ACC112 (cell line): ENCODE results near the gene ZBTB7B.
"Not testable (repeated sequence)": the region's sequence is repeated elsewhere in the genome, so short reads cannot be mapped to it uniquely, and the experiment has no call there.

ENCODE experiments used
- H2AFZ ChIP-seq: fragments of 200-600 bp; sonication (generic); one replicate; pipeline ENCODE4 v1.6.0; 2017; ENCODE audit warnings: antibody characterized with exemption, low read length; ENCODE audit not compliant: unreplicated experiment
- H3K27ac ChIP-seq: fragments of 200-600 bp; sonication (generic); 2 replicates; pipeline ENCODE4 v1.5.1; 2014; ENCODE audit warnings: low read depth, mild to moderate bottlenecking, antibody characterized with exemption, low read length, moderate library complexity
- H3K27me3 ChIP-seq: fragments of 200-600 bp; sonication (generic); 2 replicates; pipeline ENCODE4 v1.6.1; 2014; ENCODE audit warnings: mild to moderate bottlenecking, antibody characterized with exemption, low read length, moderate library complexity, mixed read lengths; ENCODE audit not compliant: insufficient read depth
- H3K36me3 ChIP-seq: fragments of 200-600 bp; sonication (generic); 2 replicates; pipeline ENCODE4 v1.6.1; 2016; ENCODE audit warnings: mild to moderate bottlenecking, antibody characterized with exemption, low read length, moderate library complexity, mixed read lengths; ENCODE audit not compliant: insufficient read depth
- H3K4me1 ChIP-seq: fragments of 200-600 bp; sonication (generic); one replicate; pipeline ENCODE4 v1.6.1; 2016; ENCODE audit warnings: low read length, mixed read lengths; ENCODE audit not compliant: insufficient read depth, unreplicated experiment, control insufficient read depth
- H3K4me3 ChIP-seq: fragments of 200-600 bp; sonication (generic); 2 replicates; pipeline ENCODE4 v1.5.1; 2014; ENCODE audit warnings: mild to moderate bottlenecking, low read depth, low read length
- H3K79me2 ChIP-seq: fragments of 200-600 bp; sonication (generic); one replicate; pipeline ENCODE4 v1.6.0; 2016; ENCODE audit warnings: low read length; ENCODE audit not compliant: control insufficient read depth, unreplicated experiment, insufficient read depth

The ZBTB7B gene

DNA sequence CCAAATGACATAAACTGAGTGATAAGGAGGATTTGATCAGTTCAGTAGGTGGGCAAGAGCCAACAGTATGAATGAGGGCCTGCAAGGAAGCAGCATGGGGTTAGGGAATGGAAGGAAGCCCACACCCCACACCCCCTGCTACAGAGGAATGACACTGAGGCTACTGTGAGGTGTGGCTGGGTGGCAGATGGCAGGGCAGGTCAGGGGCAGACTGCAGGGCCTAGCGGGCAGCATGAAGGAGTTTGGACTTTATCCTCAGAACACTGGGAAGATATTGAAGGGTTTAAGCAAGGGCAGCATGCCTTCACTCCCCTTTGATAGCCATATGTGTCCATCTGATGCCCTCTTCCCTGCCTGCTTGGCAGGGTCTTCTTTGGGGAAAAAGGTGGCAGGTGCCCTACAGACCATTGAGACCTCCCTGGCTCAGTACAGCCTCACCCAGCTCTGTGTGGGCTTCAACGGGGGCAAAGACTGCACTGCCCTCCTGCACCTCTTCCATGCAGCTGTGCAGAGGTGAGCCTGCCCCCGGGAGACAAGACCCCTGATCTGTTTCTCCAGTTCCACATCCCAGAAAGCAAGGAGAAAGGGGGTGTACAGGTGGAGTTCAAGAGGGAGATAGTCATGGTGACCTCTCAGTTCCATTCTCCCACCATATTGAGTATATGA lies 13.3 kb upstream of the ZBTB7B start:
- peaks cover 5% of the 10 kb centered on the region; the same call in 1 of the 2 replicates for H3K36me3 ChIP-seq
- H3K4me3 ChIP-seq, result no peak overlapping the region
- no peaks in the 10 kb centered on the region for H3K79me2 ChIP-seq
- no peak overlapping the region for H3K27ac ChIP-seq
- H3K4me1 ChIP-seq, result peaks cover 18% of the 10 kb centered on the region
- no peak overlapping the region for H2AFZ ChIP-seq
- H3K27me3 ChIP-seq, result no peaks in the 10 kb centered on the region

GRCh38 chr1:154990276-154990675 lies 12.3 kb upstream of the ZBTB7B start:
- Histone ChIP-seq H3K4me3 (no peak overlapping the region), H3K36me3 (peaks cover 5% of the 10 kb centered on the region; the same call in 1 of the 2 replicates), H2AFZ (no peak overlapping the region), H3K79me2 (no peaks in the 10 kb centered on the region), H3K27ac (no peak overlapping the region), H3K4me1 (peaks cover 18% of the 10 kb centered on the region), H3K27me3 (no peaks in the 10 kb centered on the region)

- H3K36me3 ChIP-seq, result peaks cover 2% of the 10 kb centered on the region; the same call in 1 of the 2 replicates
- no peaks in the 10 kb centered on the region for H3K27me3 ChIP-seq
- no peak overlapping the region for H3K4me3 ChIP-seq
- no peak overlapping the region for H2AFZ ChIP-seq
- peaks cover 18% of the 10 kb centered on the region for H3K4me1 ChIP-seq
- H3K79me2 ChIP-seq, result no peaks in the 10 kb centered on the region
- H3K27ac ChIP-seq, result peak overlapping the region; percentile 47
Measured at GRCh38 chr1:154992721-154993571, 9.7 kb upstream of the ZBTB7B start.

DNA sequence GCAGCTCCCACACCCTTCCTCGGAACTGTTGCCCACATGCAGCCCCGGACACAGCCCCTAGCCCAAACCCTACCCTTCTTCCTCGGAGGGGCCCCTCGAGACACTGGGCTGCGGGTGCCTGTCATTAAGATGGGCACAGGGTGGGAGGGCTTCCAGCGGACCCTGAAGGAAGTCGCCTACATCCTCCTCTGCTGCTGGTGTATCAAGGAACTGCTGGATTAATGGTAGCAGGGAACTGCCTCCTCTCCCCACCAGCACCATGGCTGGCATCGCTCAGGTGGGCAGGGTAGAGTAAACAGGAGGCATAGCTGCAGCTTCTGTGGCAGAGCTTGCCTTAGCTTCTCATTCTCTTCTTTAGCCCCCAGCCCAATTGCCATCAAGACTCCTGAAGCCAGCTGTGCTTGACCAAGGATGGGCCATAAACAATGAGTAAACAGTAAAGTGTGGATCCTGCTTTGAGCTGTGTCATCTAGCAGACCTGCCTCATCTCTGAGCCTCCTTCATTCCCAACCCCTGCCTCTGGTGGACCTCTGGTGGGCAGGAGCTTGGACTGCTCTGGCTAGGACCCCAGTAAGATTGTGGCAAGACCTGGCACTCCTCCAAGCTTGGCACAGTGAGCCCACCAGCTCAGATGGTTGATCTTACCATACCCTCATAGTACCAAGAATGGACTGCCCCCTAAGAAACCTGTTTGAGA lies 8.9 kb upstream of the ZBTB7B start, which contains the start of gene LENEP:
TSS of gene LENEP (plus strand) at position 15 of the 697 bp plus-strand sequence. CDS start at position 37, 22 bp downstream.
- H3K4me3 ChIP-seq, result no peak within 1 kb of the TSS
- peaks cover 18% of the 10 kb centered on the region for H3K4me1 ChIP-seq
- no peaks in the 10 kb centered on the region for H3K79me2 ChIP-seq
- peak within 1 kb of the TSS; percentile 47 for H3K27ac ChIP-seq
- H3K27me3 ChIP-seq, result no peaks in the 10 kb centered on the region
- H2AFZ ChIP-seq, result no peak within 1 kb of the TSS
- no peaks in the 10 kb centered on the region; the same call in 1 of the 2 replicates for H3K36me3 ChIP-seq

GRCh38 chr1:154994269-154994587 lies 8.4 kb upstream of the ZBTB7B start:
- Histone ChIP-seq H2AFZ (no peak overlapping the region), H3K36me3 (no peaks in the 10 kb centered on the region; the same call in 1 of the 2 replicates), H3K4me1 (peaks cover 18% of the 10 kb centered on the region), H3K4me3 (no peak overlapping the region), H3K27ac (0 out of 2 replicates have a peak overlapping the region, but pooled peaks have one; percentile 8), H3K79me2 (no peaks in the 10 kb centered on the region), H3K27me3 (no peaks in the 10 kb centered on the region)

DNA sequence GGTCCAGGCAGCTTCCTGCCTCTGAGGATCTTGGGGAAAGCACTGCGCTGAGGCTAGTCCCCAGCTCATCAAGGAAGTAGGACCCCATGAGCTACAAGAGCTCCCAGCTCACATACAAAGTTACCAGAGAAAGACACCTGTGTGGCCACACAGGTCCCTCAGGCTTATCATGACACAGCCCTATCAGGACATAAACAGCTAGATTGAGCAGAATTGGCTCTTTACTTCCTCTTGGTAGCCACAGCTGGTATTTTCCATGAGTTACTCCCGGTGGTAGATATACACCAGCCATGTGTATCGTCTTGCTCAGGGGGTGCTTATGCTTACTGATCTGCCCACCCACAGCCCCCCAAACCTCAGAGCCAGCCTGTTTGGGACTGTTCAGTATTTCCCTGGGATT lies 8.0 kb upstream of the ZBTB7B start:
- Histone ChIP-seq H3K4me1 (peaks cover 19% of the 10 kb centered on the region), H3K79me2 (no peaks in the 10 kb centered on the region), H3K36me3 (no peaks in the 10 kb centered on the region; the same call in 1 of the 2 replicates), H2AFZ (no peak overlapping the region), H3K27ac (no peak overlapping the region), H3K4me3 (no peak overlapping the region), H3K27me3 (no peaks in the 10 kb centered on the region)

DNA sequence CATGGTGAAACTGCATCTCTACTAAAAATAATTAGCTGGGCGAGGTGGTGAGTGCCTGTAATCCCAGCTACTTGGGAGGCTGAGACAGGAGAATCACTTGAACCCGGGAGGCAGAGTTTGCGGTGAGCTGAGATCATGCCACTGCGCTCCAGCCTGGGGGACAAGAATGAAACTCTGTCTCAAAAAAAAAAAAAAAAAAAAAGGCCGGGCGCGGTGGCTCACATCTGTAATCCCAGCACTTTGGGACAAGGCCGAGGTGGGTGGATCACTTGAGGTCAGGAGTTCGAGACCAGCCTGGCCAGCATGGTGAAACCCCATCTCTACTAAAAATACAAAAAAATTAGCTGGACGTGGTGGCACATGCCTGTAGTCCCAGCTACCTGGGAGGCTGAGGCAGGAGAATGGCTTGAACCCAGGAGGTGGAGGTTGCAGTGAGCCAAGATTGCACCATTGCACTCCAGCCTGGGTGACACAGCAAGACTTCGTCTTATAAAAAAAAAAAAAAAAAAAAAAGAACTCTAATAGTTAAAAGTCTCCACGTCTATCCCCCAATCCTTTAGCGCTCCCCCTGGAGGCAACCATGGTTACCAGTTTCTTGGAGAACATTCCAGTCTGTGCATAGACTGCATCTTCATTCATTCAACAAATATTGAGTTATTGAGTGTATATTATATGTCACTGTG lies 7.2 kb upstream of the ZBTB7B start:
- H3K4me3 ChIP-seq, H3K36me3 ChIP-seq, H3K27ac ChIP-seq, H3K27me3 ChIP-seq, H3K79me2 ChIP-seq, H2AFZ ChIP-seq: not testable (repeated sequence)
- H3K4me1 ChIP-seq, result peaks cover 27% of the 10 kb centered on the region

GRCh38 chr1:154996966-154997701 lies 5.5 kb upstream of the ZBTB7B start:
- peaks cover 27% of the 10 kb centered on the region for H3K4me1 ChIP-seq
- no peaks in the 10 kb centered on the region for H3K36me3 ChIP-seq
- no peaks in the 10 kb centered on the region for H3K27me3 ChIP-seq
- no peak overlapping the region for H3K27ac ChIP-seq
- no peak overlapping the region for H2AFZ ChIP-seq
- no peak overlapping the region for H3K4me3 ChIP-seq
- no peaks in the 10 kb centered on the region for H3K79me2 ChIP-seq

GRCh38 chr1:154998201-154998780 lies 4.3 kb upstream of the ZBTB7B start:
- no peak overlapping the region for H2AFZ ChIP-seq
- H3K79me2 ChIP-seq, result peaks cover 7% of the 10 kb centered on the region
- H3K4me1 ChIP-seq, result peaks cover 19% of the 10 kb centered on the region
- H3K27me3 ChIP-seq, result no peaks in the 10 kb centered on the region
- H3K27ac ChIP-seq, result no peak overlapping the region
- no peaks in the 10 kb centered on the region for H3K36me3 ChIP-seq
- no peak overlapping the region for H3K4me3 ChIP-seq
